Measurements from ENCODE around the gene PIEZO1.
"Not testable (repeated sequence)": the region's sequence is repeated elsewhere in the genome, so short reads cannot be mapped to it uniquely, and the experiment has no call there.

DNA sequence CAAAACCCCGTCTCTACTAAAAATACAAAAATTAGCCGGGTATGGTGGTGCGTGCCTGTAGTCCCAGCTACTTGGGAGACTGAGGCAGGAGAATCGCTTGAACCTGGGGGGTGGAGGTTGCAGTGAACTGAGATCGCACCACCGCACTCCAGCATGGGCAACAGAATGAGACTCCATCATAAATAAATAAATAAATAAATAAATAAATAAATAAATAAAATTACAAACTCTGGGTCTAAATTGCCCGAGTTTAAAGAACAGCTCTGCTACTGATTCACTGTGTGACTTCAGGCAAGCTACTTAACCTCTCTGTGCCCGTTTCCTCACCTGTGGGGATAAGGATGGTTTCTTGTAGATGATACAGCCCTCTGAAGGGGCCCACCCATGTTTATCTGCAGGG lies 115.5 kb downstream of the PIEZO1 start:
- TF ChIP-seq, protein P1, sequence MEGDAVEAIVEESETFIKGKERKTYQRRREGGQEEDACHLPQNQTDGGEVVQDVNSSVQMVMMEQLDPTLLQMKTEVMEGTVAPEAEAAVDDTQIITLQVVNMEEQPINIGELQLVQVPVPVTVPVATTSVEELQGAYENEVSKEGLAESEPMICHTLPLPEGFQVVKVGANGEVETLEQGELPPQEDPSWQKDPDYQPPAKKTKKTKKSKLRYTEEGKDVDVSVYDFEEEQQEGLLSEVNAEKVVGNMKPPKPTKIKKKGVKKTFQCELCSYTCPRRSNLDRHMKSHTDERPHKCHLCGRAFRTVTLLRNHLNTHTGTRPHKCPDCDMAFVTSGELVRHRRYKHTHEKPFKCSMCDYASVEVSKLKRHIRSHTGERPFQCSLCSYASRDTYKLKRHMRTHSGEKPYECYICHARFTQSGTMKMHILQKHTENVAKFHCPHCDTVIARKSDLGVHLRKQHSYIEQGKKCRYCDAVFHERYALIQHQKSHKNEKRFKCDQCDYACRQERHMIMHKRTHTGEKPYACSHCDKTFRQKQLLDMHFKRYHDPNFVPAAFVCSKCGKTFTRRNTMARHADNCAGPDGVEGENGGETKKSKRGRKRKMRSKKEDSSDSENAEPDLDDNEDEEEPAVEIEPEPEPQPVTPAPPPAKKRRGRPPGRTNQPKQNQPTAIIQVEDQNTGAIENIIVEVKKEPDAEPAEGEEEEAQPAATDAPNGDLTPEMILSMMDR (IDR thresholded peaks at IDR 0.05), result not testable (repeated sequence)
- TF ChIP-seq POLR2A, POLR2AphosphoS5 (IDR thresholded peaks at IDR 0.05): not testable (repeated sequence)
